ENCODE data around the gene KCNK15. TPM values are rescaled to one million over a fixed set of nuclear protein-coding genes. Genes with fewer than 3 reads are reported as not detected.

Gene KCNK15
- total RNA-seq, 6 experiments from 2014 or later, result 0.07 to 0.28 (median 0.21) TPM; not detected in 1

- Mint-ChIP-seq H3K9me3 (peaks cover 9% of the 10 kb centered on the region), H3K27me3 (ENCODE audit: insufficient read depth) (peaks cover 9% of the 10 kb centered on the region), H3K4me3 (peak overlapping the region; percentile 64; the same call in 1 of the 2 replicates), H3K36me3 (ENCODE audit: low read depth) (peaks cover 11% of the 10 kb centered on the region), H3K27ac (peak overlapping the region; percentile 55), H3K4me1 (ENCODE audit: low read depth) (peaks cover 50% of the 10 kb centered on the region)
- TF ChIP-seq, protein P1, sequence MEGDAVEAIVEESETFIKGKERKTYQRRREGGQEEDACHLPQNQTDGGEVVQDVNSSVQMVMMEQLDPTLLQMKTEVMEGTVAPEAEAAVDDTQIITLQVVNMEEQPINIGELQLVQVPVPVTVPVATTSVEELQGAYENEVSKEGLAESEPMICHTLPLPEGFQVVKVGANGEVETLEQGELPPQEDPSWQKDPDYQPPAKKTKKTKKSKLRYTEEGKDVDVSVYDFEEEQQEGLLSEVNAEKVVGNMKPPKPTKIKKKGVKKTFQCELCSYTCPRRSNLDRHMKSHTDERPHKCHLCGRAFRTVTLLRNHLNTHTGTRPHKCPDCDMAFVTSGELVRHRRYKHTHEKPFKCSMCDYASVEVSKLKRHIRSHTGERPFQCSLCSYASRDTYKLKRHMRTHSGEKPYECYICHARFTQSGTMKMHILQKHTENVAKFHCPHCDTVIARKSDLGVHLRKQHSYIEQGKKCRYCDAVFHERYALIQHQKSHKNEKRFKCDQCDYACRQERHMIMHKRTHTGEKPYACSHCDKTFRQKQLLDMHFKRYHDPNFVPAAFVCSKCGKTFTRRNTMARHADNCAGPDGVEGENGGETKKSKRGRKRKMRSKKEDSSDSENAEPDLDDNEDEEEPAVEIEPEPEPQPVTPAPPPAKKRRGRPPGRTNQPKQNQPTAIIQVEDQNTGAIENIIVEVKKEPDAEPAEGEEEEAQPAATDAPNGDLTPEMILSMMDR (IDR thresholded peaks at IDR 0.05), result peak; percentile 21
- DNase-seq, result peak; percentile 66
Observed at GRCh38 chr20:44736170-44737021, 9.3 kb upstream of the KCNK15 start.

- TF ChIP-seq, protein P1 (IDR thresholded peaks at IDR 0.05), result no peak
- Mint-ChIP-seq H3K36me3 (ENCODE audit: low read depth) (peaks cover 11% of the 10 kb centered on the region), H3K27ac (no peak overlapping the region), H3K9me3 (peaks cover 4% of the 10 kb centered on the region; the same call in 1 of the 2 replicates), H3K27me3 (ENCODE audit: insufficient read depth) (peaks cover 15% of the 10 kb centered on the region), H3K4me3 (no peak overlapping the region), H3K4me1 (ENCODE audit: low read depth) (peaks cover 47% of the 10 kb centered on the region)
- DNase-seq, result no peak
Observed at GRCh38 chr20:44737116-44737515, 8.5 kb upstream of the KCNK15 start.

DNA sequence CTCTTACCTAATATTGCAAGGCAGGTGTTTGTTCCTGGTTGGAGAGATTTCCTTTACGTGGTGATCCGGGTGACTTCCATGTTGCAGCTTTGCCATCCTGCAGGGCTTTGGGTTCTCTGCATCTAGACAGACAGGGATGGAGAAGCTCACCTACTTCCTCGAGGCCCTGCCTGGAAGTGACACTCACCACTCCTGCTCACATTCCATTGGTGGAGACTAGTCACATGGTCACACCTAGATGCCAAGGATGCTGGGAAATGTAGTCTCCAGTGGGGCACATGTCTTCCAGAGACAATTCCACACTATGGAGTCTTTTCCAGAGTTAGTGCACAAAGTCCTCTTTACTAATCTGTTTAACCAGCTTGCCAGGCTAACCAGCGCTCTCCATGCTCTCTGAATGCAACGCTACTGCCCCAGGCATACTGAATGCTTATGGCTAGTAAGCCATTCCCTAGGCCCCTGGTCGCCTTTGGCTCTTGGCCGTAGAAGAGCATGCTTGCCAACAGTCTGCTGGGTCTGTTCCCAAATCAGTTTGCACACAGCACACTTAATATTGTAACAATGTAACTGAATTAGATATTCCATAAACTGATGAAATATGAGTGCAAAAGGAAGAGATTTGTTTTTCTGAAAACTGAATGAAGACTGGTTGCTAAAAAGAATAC, 6.7 kb upstream of the KCNK15 start:
- peaks cover 28% of the 10 kb centered on the region for H3K4me1 Mint-ChIP-seq (ENCODE audit: low read depth)
- peaks cover 4% of the 10 kb centered on the region; the same call in 1 of the 2 replicates for H3K9me3 Mint-ChIP-seq
- TF ChIP-seq, protein P1 (IDR thresholded peaks at IDR 0.05), result no peak
- peak; percentile 65 for DNase-seq
- no peak overlapping the region for H3K4me3 Mint-ChIP-seq
- H3K27ac Mint-ChIP-seq, result no peak overlapping the region
- H3K36me3 Mint-ChIP-seq (ENCODE audit: low read depth), result peaks cover 11% of the 10 kb centered on the region
- H3K27me3 Mint-ChIP-seq (ENCODE audit: insufficient read depth), result peaks cover 28% of the 10 kb centered on the region

DNA sequence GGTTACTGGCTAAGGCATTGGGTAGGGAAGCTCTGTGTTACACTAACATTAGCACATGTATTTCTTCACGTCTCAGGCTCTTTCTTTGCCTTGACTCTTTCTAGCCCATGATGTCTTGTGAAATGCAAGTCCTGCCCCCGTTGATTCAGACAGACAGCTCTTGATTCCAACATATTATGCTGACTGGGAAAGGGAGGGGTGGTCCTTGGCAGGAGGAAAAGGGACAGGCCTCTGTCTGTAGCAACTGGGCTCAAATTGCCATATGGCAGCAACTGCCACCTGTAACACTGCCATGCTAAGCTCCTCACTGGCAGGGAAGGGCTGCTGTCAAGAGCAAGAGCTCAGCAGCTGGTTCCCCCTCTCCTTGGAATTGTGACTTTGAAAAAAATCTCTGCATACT, 5.7 kb upstream of the KCNK15 start:
- Mint-ChIP-seq H3K9me3 (peaks cover 4% of the 10 kb centered on the region; the same call in 1 of the 2 replicates), H3K4me1 (ENCODE audit: low read depth) (peaks cover 18% of the 10 kb centered on the region)

More for the DNA sequence above, 5.7 kb upstream of the KCNK15 start:
- peaks cover 11% of the 10 kb centered on the region for H3K36me3 Mint-ChIP-seq (ENCODE audit: low read depth)
- no peak overlapping the region for H3K4me3 Mint-ChIP-seq
- peaks cover 28% of the 10 kb centered on the region for H3K27me3 Mint-ChIP-seq (ENCODE audit: insufficient read depth)
- TF ChIP-seq, protein P1 (IDR thresholded peaks at IDR 0.05), result no peak
- H3K27ac Mint-ChIP-seq, result no peak overlapping the region
- DNase-seq, result no peak

Measured in HFFc6 (cell line).